B cell (primary cell): ENCODE results near the gene ASTN1. TPM values are rescaled to one million over a fixed set of nuclear protein-coding genes. Genes with fewer than 3 reads are reported as not detected.

ENCODE experiments used
- ATAC-seq: fragments of 200-7000 bp; cut with Tn5 transposase; one replicate; pipeline ENCODE4 v1.10.0; 2021; ENCODE audit warnings: low read depth, mild to moderate bottlenecking, moderate number of reproducible peaks, moderate library complexity
- CTCF ChIA-PET: fragments of 350-600 bp; sonication (Branson Sonifier 250); formaldehyde crosslinking; loops from one replicate; lab custom pipeline; 2021; ENCODE audit warnings: antibody characterized with exemption, inconsistent platforms; lab: Charles Lee
- POLR2A ChIA-PET: fragments of 350-600 bp; sonication (Branson Sonifier 250); formaldehyde crosslinking; loops from one replicate; lab custom pipeline; 2021; ENCODE audit warnings: antibody characterized with exemption; lab: Charles Lee
- DNase-seq: peaks from one replicate; pipeline ENCODE4 v3.0.0; 2013
- H2AFZ ChIP-seq: 2 replicates; pipeline ENCODE4 v1.6.1; 2012; ENCODE audit warnings: mild to moderate bottlenecking, low read depth, low read length; ENCODE audit not compliant: insufficient read depth, poor library complexity, severe bottlenecking
- H3K27ac ChIP-seq, 2 donors: 1 replicate in 1 of 2; 2 replicates in 1 of 2; pipeline ENCODE4 v1.5.1; 2012 to 2013; ENCODE audit warnings: low read length in 2 of 2, mild to moderate bottlenecking in 2 of 2, moderate library complexity in 1 of 2
- H3K27me3 ChIP-seq, 4 experiments: fragments of 200-600 bp in 1 of 4; sonication (generic) in 1 of 4; replicated peaks in 1 of 4; 1 replicate in 2 of 4; 2 replicates in 2 of 4; pipeline versions ENCODE4 v1.6.1 to v1.7.0; 2013 to 2016; ENCODE audit warnings: low read length in 3 of 4, mild to moderate bottlenecking in 2 of 4, mixed read lengths in 1 of 4, moderate library complexity in 1 of 4; ENCODE audit not compliant: insufficient read depth in 4 of 4, control insufficient read depth in 3 of 4; ENCODE audit errors: control extremely low read depth in 1 of 4
- H3K36me3 ChIP-seq, 2 experiments: replicated peaks in 1 of 2; 1 replicate in 1 of 2; 2 replicates in 1 of 2; pipeline versions ENCODE4 v1.6.1 to v1.7.1; 2013; ENCODE audit warnings: low read length in 1 of 2; ENCODE audit not compliant: insufficient read depth in 2 of 2, control insufficient read depth in 1 of 2; ENCODE audit errors: control extremely low read depth in 1 of 2, extremely low read depth in 1 of 2
- H3K4me1 ChIP-seq, 2 donors: fragments of 200-600 bp in 1 of 2; sonication (generic) in 1 of 2; 1 replicate in 1 of 2; 2 replicates in 1 of 2; pipeline versions ENCODE4 v1.5.1 to v1.6.1; 2013 to 2017; ENCODE audit warnings: low read length in 2 of 2; ENCODE audit not compliant: control insufficient read depth in 2 of 2, insufficient read depth in 2 of 2
- H3K4me2 ChIP-seq: replicated peaks from 2 replicates; pipeline ENCODE3; 2012; ENCODE audit warnings: mild to moderate bottlenecking, low read depth, low read length; ENCODE audit not compliant: poor library complexity, severe bottlenecking
- H3K4me3 ChIP-seq, 5 experiments: fragments of 200-600 bp in 1 of 5; sonication (generic) in 1 of 5; 1 replicate in 3 of 5; 2 replicates in 2 of 5; pipeline versions ENCODE4 v1.5.1 to v1.7.0; 2011 to 2016; ENCODE audit warnings: low read length in 4 of 5, mild to moderate bottlenecking in 4 of 5, low read depth in 2 of 5, control low read depth in 1 of 5, moderate library complexity in 1 of 5; ENCODE audit not compliant: insufficient read depth in 1 of 5; ENCODE audit errors: control extremely low read depth in 1 of 5, extremely low read depth in 1 of 5
- H3K79me2 ChIP-seq: fragments of 200-600 bp; sonication (generic); one replicate; pipeline ENCODE4 v1.6.0; 2016; ENCODE audit warnings: low read length; ENCODE audit not compliant: control insufficient read depth, insufficient read depth
- H3K9ac ChIP-seq: fragments of 200-600 bp; sonication (generic); 2 replicates; pipeline ENCODE4 v1.6.1; 2017; ENCODE audit warnings: mild to moderate bottlenecking, low read length, moderate library complexity
- H3K9me3 ChIP-seq, 3 donors: one replicate each; pipeline versions ENCODE4 v1.6.1 to v1.7.1; 2013; ENCODE audit warnings: low read length in 2 of 3; ENCODE audit not compliant: control insufficient read depth in 2 of 3, insufficient read depth in 1 of 3; ENCODE audit errors: control extremely low read depth in 1 of 3
- H4K20me1 ChIP-seq: 2 replicates; pipeline ENCODE4 v1.6.0; 2012; ENCODE audit warnings: mild to moderate bottlenecking, low read length; ENCODE audit not compliant: insufficient read depth, control insufficient read depth, poor library complexity, severe bottlenecking
- H3K27ac Mint-ChIP-seq: one replicate; pipeline ENCODE4 v1.8.0; 2021; ENCODE audit warnings: mixed read lengths
- H3K27me3 Mint-ChIP-seq: one replicate; pipeline ENCODE4 v1.8.0; 2021; ENCODE audit warnings: mixed read lengths
- H3K4me1 Mint-ChIP-seq: one replicate; pipeline ENCODE4 v1.8.0; 2021; ENCODE audit warnings: mixed read lengths
- H3K4me3 Mint-ChIP-seq: one replicate; pipeline ENCODE4 v1.8.0; 2021; ENCODE audit warnings: mixed read lengths
- H3K9me3 Mint-ChIP-seq: one replicate; pipeline ENCODE4 v1.8.0; 2022; ENCODE audit warnings: mixed read lengths; ENCODE audit not compliant: insufficient read depth
- EZH2 ChIP-seq: IDR thresholded peaks from 2 replicates; pipeline ENCODE4 v1.6.1; 2012; ENCODE audit warnings: borderline replicate concordance, low read depth, mild to moderate bottlenecking, moderate library complexity, low read length; ENCODE audit not compliant: insufficient read depth, poor library complexity, severe bottlenecking
- WGBS: methylation state at CpG from one replicate; pipeline ENCODE4 v1.1.5; 2013; ENCODE audit warnings: missing lambda C conversion rate; ENCODE audit not compliant: insufficient coverage; 5-methylcytosine and 5-hydroxymethylcytosine counted together
- intact Hi-C: fragments of 100-400 bp; cut with micrococcal nuclease; formaldehyde crosslinking; loops from one replicate; pipeline ENCODE4 v1.10.0; 2022
- polyA plus RNA-seq: library from polyadenylated mRNA; depleted of rRNA; stranded (reverse); fragments of >200 nt; gene quantifications from 2 replicates; pipeline ENCODE4 v1.2.3, GENCODE V29; 2012
- total RNA-seq, 2 donors: library from RNA; stranded (reverse); fragments of 120-200 nt in 1 of 2; gene quantifications; 1 replicate in 1 of 2; 2 replicates in 1 of 2; pipeline versions ENCODE4 v1.2.3 to v1.2.4, GENCODE V29; 2013 to 2022
- TF ChIP-seq, protein P1 (sequence below): fragments of 200-600 bp; IDR thresholded peaks from one replicate; pipeline ENCODE4 v1.8.0; 2022; ENCODE audit warnings: antibody characterized with exemption, mild to moderate bottlenecking

ASTN1 gene
- total and polyA plus RNA-seq, 2 donors (not counting 1 experiment from before 2014, with no cell fraction given): not detected

DNA sequence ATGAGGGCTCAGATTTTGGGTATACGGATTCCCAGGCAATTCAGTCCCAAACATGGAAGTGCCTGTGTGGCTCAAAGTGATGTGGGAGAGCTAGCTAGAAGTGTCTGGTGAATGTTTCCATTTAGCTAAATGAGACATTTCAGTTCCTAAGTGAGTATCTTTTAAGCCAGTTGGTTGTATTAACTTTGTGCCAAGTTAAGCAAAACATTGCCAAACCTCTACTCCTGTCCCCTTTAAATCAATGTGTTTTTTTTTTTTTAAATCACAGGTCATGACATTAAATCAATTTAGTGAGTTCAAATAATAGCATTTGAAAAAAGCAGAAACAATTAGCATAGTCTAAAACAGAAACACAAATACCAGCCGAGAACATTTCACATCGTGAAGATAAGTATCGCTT lies 230.1 kb downstream of the ASTN1 start:
- Mint-ChIP-seq H3K9me3 (no peaks in the 10 kb centered on the region), H3K4me1 (no peaks in the 10 kb centered on the region), H3K27me3 (peaks cover 6% of the 10 kb centered on the region), H3K27ac (no peak overlapping the region), H3K4me3 (no peak overlapping the region)
- Histone ChIP-seq H3K4me2 (no peak overlapping the region), H3K27ac (no peak overlapping the region), H3K79me2 (no peaks in the 10 kb centered on the region), H2AFZ (no peak overlapping the region), H3K4me1 (no peaks in the 10 kb centered on the region), H4K20me1 (no peaks in the 10 kb centered on the region), H3K9ac (no peak overlapping the region), H3K9me3 (no peaks in the 10 kb centered on the region), H3K36me3 (no peaks in the 10 kb centered on the region), H3K4me3 (no peak overlapping the region), H3K27me3 (no peaks in the 10 kb centered on the region)
- DNase-seq: no peak
- no peak for ATAC-seq
- ChIA-PET POLR2A (no interaction called here), CTCF (no interaction called here)
- 73% methylated on average over 1 of the region's 4 CpGs for WGBS
- TF ChIP-seq EZH2: no peak
- TF ChIP-seq, protein P1, sequence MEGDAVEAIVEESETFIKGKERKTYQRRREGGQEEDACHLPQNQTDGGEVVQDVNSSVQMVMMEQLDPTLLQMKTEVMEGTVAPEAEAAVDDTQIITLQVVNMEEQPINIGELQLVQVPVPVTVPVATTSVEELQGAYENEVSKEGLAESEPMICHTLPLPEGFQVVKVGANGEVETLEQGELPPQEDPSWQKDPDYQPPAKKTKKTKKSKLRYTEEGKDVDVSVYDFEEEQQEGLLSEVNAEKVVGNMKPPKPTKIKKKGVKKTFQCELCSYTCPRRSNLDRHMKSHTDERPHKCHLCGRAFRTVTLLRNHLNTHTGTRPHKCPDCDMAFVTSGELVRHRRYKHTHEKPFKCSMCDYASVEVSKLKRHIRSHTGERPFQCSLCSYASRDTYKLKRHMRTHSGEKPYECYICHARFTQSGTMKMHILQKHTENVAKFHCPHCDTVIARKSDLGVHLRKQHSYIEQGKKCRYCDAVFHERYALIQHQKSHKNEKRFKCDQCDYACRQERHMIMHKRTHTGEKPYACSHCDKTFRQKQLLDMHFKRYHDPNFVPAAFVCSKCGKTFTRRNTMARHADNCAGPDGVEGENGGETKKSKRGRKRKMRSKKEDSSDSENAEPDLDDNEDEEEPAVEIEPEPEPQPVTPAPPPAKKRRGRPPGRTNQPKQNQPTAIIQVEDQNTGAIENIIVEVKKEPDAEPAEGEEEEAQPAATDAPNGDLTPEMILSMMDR: no peak
- intact Hi-C loops: no loop called here

DNA sequence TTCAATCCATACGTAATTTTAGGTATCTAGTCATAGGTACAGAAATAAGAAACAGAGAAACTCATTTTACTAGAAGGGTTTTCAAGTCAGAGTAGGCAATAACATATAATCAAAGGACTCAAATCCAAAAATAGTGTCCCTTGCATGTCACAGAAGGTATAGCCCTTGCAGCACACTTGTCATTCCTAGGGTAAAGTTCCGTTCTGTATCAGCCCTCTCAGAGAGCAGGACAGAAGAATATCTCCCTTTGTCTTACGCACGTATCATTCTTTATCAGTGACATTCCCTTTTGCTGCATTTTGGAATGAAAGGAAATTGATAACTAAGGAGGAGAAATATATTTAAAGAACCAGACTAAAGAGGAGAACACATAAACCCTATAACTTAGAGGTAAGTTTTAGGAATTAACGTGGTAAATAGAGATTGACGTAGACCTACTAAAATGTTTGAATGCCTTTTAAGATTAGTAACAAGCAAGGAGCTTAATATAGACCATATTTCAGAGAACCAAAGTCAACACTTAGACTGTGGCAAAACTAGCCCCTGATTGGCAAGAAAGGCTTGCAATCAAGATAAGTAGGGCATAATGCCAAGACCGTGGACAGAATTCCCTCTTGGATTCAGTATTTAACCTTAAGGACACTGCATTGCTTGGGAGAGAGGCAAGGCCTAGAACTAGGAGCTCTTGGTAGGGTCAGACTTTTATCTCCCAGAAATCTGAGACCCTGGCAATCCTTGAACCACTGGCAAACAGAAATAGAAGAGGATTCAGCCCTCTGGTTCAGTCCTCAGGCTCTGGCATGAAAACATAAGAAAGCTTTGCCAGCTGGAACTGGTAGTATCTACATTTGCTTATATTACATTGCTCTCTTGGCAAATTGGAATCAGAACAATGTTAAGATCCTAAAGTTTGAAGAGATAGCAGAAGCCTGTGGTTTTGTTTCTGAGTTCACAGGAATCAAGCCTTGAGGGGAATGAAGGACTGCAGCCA lies 232.1 kb downstream of the ASTN1 start:
- no peak overlapping the region for H2AFZ ChIP-seq
- TF ChIP-seq, protein P1: no peak
- TF ChIP-seq EZH2: no peak
- no peak overlapping the region for H3K4me2 ChIP-seq
- no peaks in the 10 kb centered on the region for H3K27me3 ChIP-seq
- 100% methylated on average over 3 of the region's 7 CpGs for WGBS
- Mint-ChIP-seq H3K27me3 (peaks cover 12% of the 10 kb centered on the region), H3K9me3 (no peaks in the 10 kb centered on the region), H3K27ac (no peak overlapping the region), H3K4me1 (no peaks in the 10 kb centered on the region), H3K4me3 (no peak overlapping the region)
- ChIA-PET CTCF (no interaction called here), POLR2A (no interaction called here)
- no peak overlapping the region for H3K27ac ChIP-seq
- H3K4me3 ChIP-seq: no peak overlapping the region
- no peak for ATAC-seq
- H3K79me2 ChIP-seq: no peaks in the 10 kb centered on the region
- H3K9ac ChIP-seq: no peak overlapping the region
- H3K4me1 ChIP-seq: no peaks in the 10 kb centered on the region
- H4K20me1 ChIP-seq: no peaks in the 10 kb centered on the region
- H3K9me3 ChIP-seq: no peaks in the 10 kb centered on the region
- H3K36me3 ChIP-seq: no peaks in the 10 kb centered on the region
- intact Hi-C loops: no loop called here
- DNase-seq: no peak
